GM12801 (cell line): Measurements from ENCODE around the gene CXCR4.

Experiments used
- TF ChIP-seq, protein P1 (sequence below): IDR thresholded peaks from one replicate; pipeline ENCODE4 v1.5.1; 2011; ENCODE audit warnings: control low read depth; ENCODE audit not compliant: insufficient read length; ENCODE audit errors: extremely low read depth

The CXCR4 gene

GRCh38 chr2:136117909-136118818 lies at the start of gene CXCR4:
Gene CXCR4, minus strand, starts transcription at chr2:136118149. Its CDS starts 89 bp downstream, at chr2:136118060.
- TF ChIP-seq, protein P1, sequence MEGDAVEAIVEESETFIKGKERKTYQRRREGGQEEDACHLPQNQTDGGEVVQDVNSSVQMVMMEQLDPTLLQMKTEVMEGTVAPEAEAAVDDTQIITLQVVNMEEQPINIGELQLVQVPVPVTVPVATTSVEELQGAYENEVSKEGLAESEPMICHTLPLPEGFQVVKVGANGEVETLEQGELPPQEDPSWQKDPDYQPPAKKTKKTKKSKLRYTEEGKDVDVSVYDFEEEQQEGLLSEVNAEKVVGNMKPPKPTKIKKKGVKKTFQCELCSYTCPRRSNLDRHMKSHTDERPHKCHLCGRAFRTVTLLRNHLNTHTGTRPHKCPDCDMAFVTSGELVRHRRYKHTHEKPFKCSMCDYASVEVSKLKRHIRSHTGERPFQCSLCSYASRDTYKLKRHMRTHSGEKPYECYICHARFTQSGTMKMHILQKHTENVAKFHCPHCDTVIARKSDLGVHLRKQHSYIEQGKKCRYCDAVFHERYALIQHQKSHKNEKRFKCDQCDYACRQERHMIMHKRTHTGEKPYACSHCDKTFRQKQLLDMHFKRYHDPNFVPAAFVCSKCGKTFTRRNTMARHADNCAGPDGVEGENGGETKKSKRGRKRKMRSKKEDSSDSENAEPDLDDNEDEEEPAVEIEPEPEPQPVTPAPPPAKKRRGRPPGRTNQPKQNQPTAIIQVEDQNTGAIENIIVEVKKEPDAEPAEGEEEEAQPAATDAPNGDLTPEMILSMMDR, result no peak

DNA sequence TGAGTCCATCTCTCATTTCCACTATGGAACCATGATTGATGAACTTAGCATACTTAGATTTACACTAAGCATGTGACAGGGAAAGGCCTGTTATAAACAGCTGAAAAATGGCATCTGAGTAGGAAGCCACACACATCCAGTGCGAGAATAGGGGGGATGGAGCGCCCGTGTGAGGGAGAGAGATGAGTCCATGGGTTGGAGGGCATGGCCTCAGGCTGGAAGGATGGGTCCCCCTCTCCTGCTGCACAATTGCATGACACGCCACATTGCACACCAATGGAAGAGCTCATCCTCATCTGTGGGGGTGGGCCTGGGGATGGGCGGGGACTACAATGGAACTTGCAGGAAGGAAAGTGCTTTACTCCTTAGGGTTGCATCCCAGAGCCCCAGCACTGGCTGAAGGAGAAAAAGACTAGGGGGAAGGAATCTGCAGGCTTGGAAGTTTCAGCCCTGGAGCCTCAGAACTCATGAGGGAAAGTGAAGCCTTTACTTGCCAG lies 46.4 kb upstream of the CXCR4 start:
- TF ChIP-seq, protein P1, result no peak

DNA sequence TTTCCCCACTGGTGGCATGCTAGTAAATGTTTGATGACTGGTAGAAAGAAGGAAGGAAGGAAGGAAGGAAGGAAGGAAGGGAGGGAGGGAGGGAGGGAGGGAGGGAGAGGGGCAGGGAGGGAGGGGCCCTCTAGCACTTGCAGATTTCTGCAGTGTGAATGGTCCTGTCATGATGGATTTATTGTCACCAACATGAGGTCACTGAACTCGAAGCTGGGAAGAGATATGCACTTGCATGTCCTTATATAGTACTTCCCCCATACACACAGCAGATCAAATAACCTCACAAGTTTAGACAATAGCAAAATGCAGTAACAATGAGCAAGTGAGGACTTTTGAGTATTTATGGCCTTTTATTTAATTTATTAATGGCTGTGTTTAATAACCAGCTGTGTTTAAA lies 44.5 kb upstream of the CXCR4 start:
- TF ChIP-seq, protein P1, result no peak

DNA sequence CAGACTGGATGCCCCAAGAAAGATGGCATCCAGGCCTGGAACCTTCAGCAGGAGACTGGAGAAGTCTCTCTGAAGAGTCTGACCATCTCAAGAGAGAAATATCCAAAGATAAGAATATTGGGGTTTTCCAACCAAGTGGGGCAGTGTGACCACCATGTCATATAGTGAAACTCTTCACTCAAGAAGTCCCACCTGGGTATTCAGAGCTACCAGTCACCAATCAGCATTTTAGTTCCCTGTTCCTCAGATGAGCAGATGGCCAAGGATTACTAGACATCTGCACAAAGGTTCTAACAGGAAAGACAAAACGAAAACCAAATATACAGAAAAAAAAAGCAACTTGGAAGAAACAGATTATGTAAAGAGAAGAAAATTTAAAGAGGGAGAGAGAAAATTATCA lies 38.5 kb upstream of the CXCR4 start:
- TF ChIP-seq, protein P1, result no peak

- TF ChIP-seq, protein P1, result no peak
Observed at GRCh38 chr2:136154384-136154783, 36.4 kb upstream of the CXCR4 start.

- TF ChIP-seq, protein P1, result no peak
Observed at GRCh38 chr2:136151021-136151971, 33.3 kb upstream of the CXCR4 start.

- TF ChIP-seq, protein P1, result no peak
Observed at GRCh38 chr2:136149011-136149410, 31.1 kb upstream of the CXCR4 start.
